H1 (cell line): Measurements from ENCODE around the gene NDUFA11. TPM values are rescaled to one million over a fixed set of nuclear protein-coding genes. Genes with fewer than 3 reads are reported as not detected.
A peak's percentile ranks its signal among the peaks of the same experiment; 100 is the strongest.

Experiments
- CTCF ChIA-PET: fragments of 300-600 bp; sonication (Branson Sonifier 250); formaldehyde crosslinking; loops from one replicate; lab custom pipeline; 2021; ENCODE audit not compliant: partially characterized antibody; lab: Charles Lee
- POLR2A ChIA-PET: fragments of 300-600 bp; sonication (Branson Sonifier 250); formaldehyde crosslinking; loops from one replicate; lab custom pipeline; 2021; ENCODE audit warnings: inconsistent platforms; ENCODE audit not compliant: partially characterized antibody; lab: Charles Lee
- DNase-seq, 2 experiments: peaks; one replicate each; pipeline versions ENCODE4 v3.0.0 to v3.0.0-alpha.2; 2010 to 2022; ENCODE audit warnings: low spot score in 2 of 2, low read depth in 1 of 2, mixed read lengths in 1 of 2
- FAIRE-seq: peaks from 2 replicates; lab custom pipeline; 2011; peaks lifted over from hg19 to GRCh38; lab: Jason Lieb, UNC
- H2AFZ ChIP-seq: 2 replicates; pipeline ENCODE4 v1.8.1; 2012; ENCODE audit warnings: low read length, inconsistent platforms
- H2AK5ac ChIP-seq: 2 replicates; pipeline ENCODE4 v1.6.1; 2013; ENCODE audit warnings: low read depth, low read length
- H2BK120ac ChIP-seq: replicated peaks from 2 replicates; pipeline ENCODE3; 2013; ENCODE audit warnings: low read depth, low read length, inconsistent platforms
- H2BK12ac ChIP-seq: 2 replicates; pipeline ENCODE4 v1.6.1; 2013; ENCODE audit warnings: low read depth, low read length
- H2BK15ac ChIP-seq: 2 replicates; pipeline ENCODE4 v1.6.1; 2013; ENCODE audit warnings: low read length
- H2BK20ac ChIP-seq: 2 replicates; pipeline ENCODE4 v1.6.1; 2013; ENCODE audit warnings: low read length
- H2BK5ac ChIP-seq: 2 replicates; pipeline ENCODE4 v1.6.1; 2013; ENCODE audit warnings: low read depth, low read length
- H3K14ac ChIP-seq: 2 replicates; pipeline ENCODE4 v1.6.1; 2013; ENCODE audit warnings: inconsistent platforms; ENCODE audit not compliant: insufficient read length
- H3K18ac ChIP-seq: 2 replicates; pipeline ENCODE4 v1.6.1; 2013; ENCODE audit warnings: low read length; ENCODE audit errors: extremely low read depth
- H3K23ac ChIP-seq: 2 replicates; pipeline ENCODE4 v1.6.1; 2013; ENCODE audit warnings: inconsistent platforms; ENCODE audit not compliant: insufficient read length
- H3K23me2 ChIP-seq: 2 replicates; pipeline ENCODE4 v1.6.1; 2013; ENCODE audit warnings: low read depth, low read length
- H3K27ac ChIP-seq: 2 replicates; pipeline ENCODE4 v1.6.1; 2011; ENCODE audit warnings: low read depth, low read length, inconsistent platforms
- H3K27me3 ChIP-seq, 4 experiments: replicated peaks in 1 of 4; 1 replicate in 1 of 4; 2 replicates in 3 of 4; pipeline versions ENCODE4 v1.6.1 to v1.8.1; 2011 to 2013; ENCODE audit warnings: low read length in 3 of 4, mild to moderate bottlenecking in 3 of 4, inconsistent platforms in 2 of 4, mixed read lengths in 2 of 4, moderate library complexity in 1 of 4; ENCODE audit not compliant: control insufficient read depth in 3 of 4, insufficient read depth in 3 of 4; ENCODE audit errors: extremely low read depth in 1 of 4
- H3K36me3 ChIP-seq, 4 experiments: 2 replicates each; pipeline versions ENCODE4 v1.6.1 to v1.8.1; 2011 to 2013; ENCODE audit warnings: mild to moderate bottlenecking in 4 of 4, low read length in 3 of 4, moderate library complexity in 2 of 4, control low read depth in 1 of 4, inconsistent platforms in 1 of 4; ENCODE audit not compliant: insufficient read depth in 4 of 4, control insufficient read depth in 2 of 4
- H3K4ac ChIP-seq: replicated peaks from 2 replicates; pipeline ENCODE3; 2013; ENCODE audit warnings: low read length, low read depth, mixed read lengths, inconsistent platforms; ENCODE audit not compliant: insufficient read length
- H3K4me1 ChIP-seq, 4 experiments: replicated peaks in 1 of 4; 1 replicate in 1 of 4; 2 replicates in 3 of 4; pipeline versions ENCODE4 v1.6.1 to v1.8.1; 2011 to 2013; ENCODE audit warnings: low read length in 3 of 4, inconsistent platforms in 2 of 4, mixed read lengths in 1 of 4; ENCODE audit not compliant: insufficient read depth in 4 of 4, control insufficient read depth in 3 of 4
- H3K4me2 ChIP-seq, 2 experiments: 2 replicates each; pipeline versions ENCODE4 v1.6.1 to v1.8.1; 2011 to 2013; ENCODE audit warnings: low read depth in 2 of 2, low read length in 2 of 2, control low read depth in 1 of 2, inconsistent platforms in 1 of 2, mild to moderate bottlenecking in 1 of 2; ENCODE audit not compliant: insufficient read depth in 1 of 2
- H3K4me3 ChIP-seq, 4 experiments: fragments of 200-600, 300-600 bp in 1 of 4; sonication (generic), shearing (Covaris generic), sonication (Bioruptor Twin) in 1 of 4; 2 replicates each; pipeline versions ENCODE4 v1.5.1 to v1.8.1; 2011 to 2016; ENCODE audit warnings: low read length in 4 of 4, low read depth in 3 of 4, control low read depth in 2 of 4, inconsistent platforms in 2 of 4, mild to moderate bottlenecking in 2 of 4, mixed read lengths in 1 of 4, moderate library complexity in 1 of 4; ENCODE audit not compliant: insufficient read depth in 2 of 4; ENCODE audit errors: extremely low read depth in 1 of 4
- H3K56ac ChIP-seq: replicated peaks from 2 replicates; pipeline ENCODE3; 2013; ENCODE audit warnings: low read depth, mild to moderate bottlenecking, mixed read lengths, low read length, inconsistent platforms; ENCODE audit not compliant: insufficient read length
- H3K79me1 ChIP-seq: 2 replicates; pipeline ENCODE4 v1.6.1; 2013; ENCODE audit warnings: low read depth, low read length, control low read depth
- H3K79me2 ChIP-seq, 2 experiments: 2 replicates each; pipeline versions ENCODE4 v1.6.1 to v1.8.1; 2012 to 2013; ENCODE audit warnings: low read length in 2 of 2, mild to moderate bottlenecking in 2 of 2, inconsistent platforms in 1 of 2; ENCODE audit not compliant: insufficient read depth in 2 of 2, control insufficient read depth in 1 of 2
- H3K9ac ChIP-seq, 4 experiments: replicated peaks in 1 of 4; 1 replicate in 1 of 4; 2 replicates in 3 of 4; pipeline versions ENCODE4 v1.6.1 to v1.8.1; 2011 to 2013; ENCODE audit warnings: low read depth in 3 of 4, low read length in 3 of 4, control low read depth in 2 of 4, mild to moderate bottlenecking in 2 of 4, moderate library complexity in 2 of 4, inconsistent platforms in 1 of 4; ENCODE audit errors: extremely low read depth in 1 of 4
- H3K9me3 ChIP-seq, 2 experiments: 2 replicates each; pipeline versions ENCODE4 v1.6.1 to v1.8.1; 2012 to 2013; ENCODE audit warnings: mild to moderate bottlenecking in 2 of 2, moderate library complexity in 2 of 2, control low read depth in 1 of 2, inconsistent platforms in 1 of 2, low read depth in 1 of 2, low read length in 1 of 2, mixed read lengths in 1 of 2; ENCODE audit not compliant: insufficient read depth in 2 of 2
- H4K20me1 ChIP-seq, 2 experiments: replicated peaks in 1 of 2; 2 replicates each; pipeline versions ENCODE3 to v1.8.1; 2011 to 2013; ENCODE audit warnings: inconsistent platforms in 2 of 2, low read length in 2 of 2, mild to moderate bottlenecking in 1 of 2; ENCODE audit not compliant: insufficient read depth in 2 of 2, control insufficient read depth in 1 of 2
- H4K5ac ChIP-seq: 2 replicates; pipeline ENCODE4 v1.6.1; 2013; ENCODE audit warnings: low read length, low read depth, mixed read lengths, inconsistent platforms; ENCODE audit not compliant: insufficient read length
- H4K8ac ChIP-seq: 2 replicates; pipeline ENCODE4 v1.8.0; 2013; ENCODE audit warnings: mild to moderate bottlenecking, moderate library complexity, low read length, inconsistent platforms; ENCODE audit not compliant: insufficient read depth; ENCODE audit errors: extremely low read depth
- H4K91ac ChIP-seq: replicated peaks from 2 replicates; pipeline ENCODE3; 2013; ENCODE audit warnings: low read length, mixed read lengths, inconsistent platforms; ENCODE audit not compliant: insufficient read length
- CHD1 ChIP-seq: IDR thresholded peaks from 2 replicates; pipeline ENCODE4 v1.6.1; 2012; ENCODE audit warnings: low read depth, low read length, improper control_type of control experiment
- CHD2 ChIP-seq: IDR thresholded peaks from 2 replicates; pipeline ENCODE4 v1.6.1; 2012; ENCODE audit warnings: low read length, improper control_type of control experiment
- KDM4A ChIP-seq: IDR thresholded peaks from one replicate; pipeline ENCODE4 v1.7.1; 2012; ENCODE audit warnings: low read depth, mild to moderate bottlenecking, moderate library complexity, low read length, inconsistent platforms; ENCODE audit not compliant: severe bottlenecking
- SRF ChIP-seq: IDR thresholded peaks from 2 replicates; pipeline ENCODE4 v1.6.1; 2011; ENCODE audit warnings: mild to moderate bottlenecking, low read depth, low read length, moderate library complexity
- TEAD4 ChIP-seq: IDR thresholded peaks from 2 replicates; pipeline ENCODE4 v1.6.1; 2012; ENCODE audit warnings: low read depth, low read length, inconsistent platforms, mixed read lengths
- WGBS, 2 experiments: shearing (Covaris generic) in 1 of 2; methylation state at CpG; one replicate each; pipeline versions ENCODE4 v1.1.6 to v1.1.7; 2013 to 2015; ENCODE audit warnings: low lambda C conversion rate in 2 of 2, mixed read lengths in 2 of 2, inconsistent platforms in 1 of 2, low coverage in 1 of 2, missing lambda C conversion rate in 1 of 2; ENCODE audit not compliant: insufficient replicate concordance in 2 of 2, insufficient coverage in 1 of 2, insufficient read length in 1 of 2; ENCODE audit errors: extremely low coverage in 1 of 2, missing lambda C conversion rate in 1 of 2; 5-methylcytosine and 5-hydroxymethylcytosine counted together
- polyA plus RNA-seq, 7 experiments: library from polyadenylated mRNA; depleted of rRNA in 3 of 7; stranded (reverse) in 5 of 7; unstranded in 2 of 7; fragments of >200 nt in 5 of 7; fragments of 200-250 nt in 2 of 7; gene quantifications; 1 replicate in 5 of 7; 2 replicates in 1 of 7; 4 replicates in 1 of 7; pipeline versions ENCODE4 v1.2.1 to v1.2.3, GENCODE V29; 2011 to 2013; ENCODE audit warnings: missing spikeins in 2 of 7, mixed read lengths in 2 of 7
- total RNA-seq: library from RNA; stranded (reverse); fragmentation: NEBNext Ultra II Directional; extraction: Animal tissue kit (Norgen Biotek cat#: 25700); gene quantifications from 2 replicates; pipeline ENCODE4 v1.2.1, GENCODE V29; 2021
- TF ChIP-seq, protein P1 (sequence below): IDR thresholded peaks from 2 replicates; pipeline ENCODE4 v1.6.1; 2012; ENCODE audit warnings: low read length, inconsistent platforms

NDUFA11 gene
- total and polyA plus RNA-seq, 2 of the 8 experiments (the other 6 are each of a cell fraction or from before 2014, with no cell fraction given), result 205 to 1,037 TPM

- Histone ChIP-seq H2BK12ac (no peak overlapping the region), H3K4me3 (peak overlapping the region in 1 of 4 experiments; percentile 28; a peak in 1 of 8 replicates), H4K8ac (no peak overlapping the region), H3K79me1 (peaks cover 30% of the 10 kb centered on the region), H3K23ac (no peak overlapping the region), H3K27me3 (no peaks in the 10 kb centered on the region; a peak in 1 of 7 replicates), H3K9me3 (no peaks in the 10 kb centered on the region), H3K4ac (no peak overlapping the region), H2BK15ac (no peak overlapping the region), H4K91ac (no peak overlapping the region), H3K18ac (peak overlapping the region; percentile 22; the same call in 1 of the 2 replicates), H3K36me3 (peaks cover 0 to 3% (median 0%) of the 10 kb centered on the region in 4 experiments; a peak in 1 of 8 replicates), H3K23me2 (no peaks in the 10 kb centered on the region), H2AK5ac (no peak overlapping the region), H3K4me2 (peak overlapping the region; percentile 54 to 65; a peak in 3 of 4 replicates), H3K79me2 (peaks cover 2 to 87% of the 10 kb centered on the region in 2 experiments; a peak in 3 of 4 replicates), H2AFZ (no peak overlapping the region), H3K27ac (no peak overlapping the region), H2BK5ac (no peak overlapping the region), H4K20me1 (peaks cover 38 to 42% of the 10 kb centered on the region in 2 experiments), H3K56ac (no peak overlapping the region), H3K14ac (no peak overlapping the region), H2BK20ac (no peak overlapping the region), H3K9ac (no peak overlapping the region), H2BK120ac (no peak overlapping the region), H3K4me1 (peaks cover 31 to 54% (median 38%) of the 10 kb centered on the region in 4 experiments), H4K5ac (no peak overlapping the region)
- TF ChIP-seq, protein P1, sequence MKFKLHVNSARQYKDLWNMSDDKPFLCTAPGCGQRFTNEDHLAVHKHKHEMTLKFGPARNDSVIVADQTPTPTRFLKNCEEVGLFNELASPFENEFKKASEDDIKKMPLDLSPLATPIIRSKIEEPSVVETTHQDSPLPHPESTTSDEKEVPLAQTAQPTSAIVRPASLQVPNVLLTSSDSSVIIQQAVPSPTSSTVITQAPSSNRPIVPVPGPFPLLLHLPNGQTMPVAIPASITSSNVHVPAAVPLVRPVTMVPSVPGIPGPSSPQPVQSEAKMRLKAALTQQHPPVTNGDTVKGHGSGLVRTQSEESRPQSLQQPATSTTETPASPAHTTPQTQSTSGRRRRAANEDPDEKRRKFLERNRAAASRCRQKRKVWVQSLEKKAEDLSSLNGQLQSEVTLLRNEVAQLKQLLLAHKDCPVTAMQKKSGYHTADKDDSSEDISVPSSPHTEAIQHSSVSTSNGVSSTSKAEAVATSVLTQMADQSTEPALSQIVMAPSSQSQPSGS, result no peak
- TF ChIP-seq KDM4A (no peak), TEAD4 (no peak), CHD2 (no peak), CHD1 (no peak), SRF (no peak)
- FAIRE-seq, result no peak
- 69% methylated on average over 3 of the region's 3 CpGs; no CpG with 5 or more reads in 1 of the 2 experiments for WGBS, 2 experiments
- CTCF ChIA-PET, result interaction anchor here (0.6 to 6.0 kb wide), 6 partner anchors 9 to 715 kb away, joined by 3 to 48 read pairs (median 5); no protein-coding TSS in a partner anchor
- POLR2A ChIA-PET, result interaction anchor here (1.0 to 4.0 kb wide), 5 partner anchors 10 to 122 kb away, joined by 3 to 13 read pairs (median 7); partner anchors contain the start of gene NDUFA11
- no peak for DNase-seq
Measured at GRCh38 chr19:5950741-5951140, 47.2 kb upstream of the NDUFA11 start.
